ENCODE measurements around the gene APBB3. TPM values are rescaled to one million over a fixed set of nuclear protein-coding genes. Genes with fewer than 3 reads are reported as not detected.

APBB3 gene, protein sequence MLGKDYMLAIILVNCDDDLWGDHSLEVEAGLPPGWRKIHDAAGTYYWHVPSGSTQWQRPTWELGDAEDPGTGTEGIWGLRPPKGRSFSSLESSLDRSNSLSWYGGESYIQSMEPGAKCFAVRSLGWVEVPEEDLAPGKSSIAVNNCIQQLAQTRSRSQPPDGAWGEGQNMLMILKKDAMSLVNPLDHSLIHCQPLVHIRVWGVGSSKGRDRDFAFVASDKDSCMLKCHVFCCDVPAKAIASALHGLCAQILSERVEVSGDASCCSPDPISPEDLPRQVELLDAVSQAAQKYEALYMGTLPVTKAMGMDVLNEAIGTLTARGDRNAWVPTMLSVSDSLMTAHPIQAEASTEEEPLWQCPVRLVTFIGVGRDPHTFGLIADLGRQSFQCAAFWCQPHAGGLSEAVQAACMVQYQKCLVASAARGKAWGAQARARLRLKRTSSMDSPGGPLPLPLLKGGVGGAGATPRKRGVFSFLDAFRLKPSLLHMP
- total RNA-seq (2022), result 15.1 and 15.7 TPM in 2 replicates
- Bru-seq, nascent RNA, result percentile 45 among the genes with signal in this experiment
- percentile 53 among the genes with signal in this experiment for BruChase-seq, experiment 1, labeled RNA remaining after a 6-hour chase
- BruChase-seq, experiment 2, labeled RNA remaining after a 2-hour chase, result percentile 63 among the genes with signal in this experiment
- long read RNA-seq, partial matches to known transcripts, result 2 of 9 reads
- long read RNA-seq, other reads (novel, unspliced or antisense), result 6 of 9 reads

DNA sequence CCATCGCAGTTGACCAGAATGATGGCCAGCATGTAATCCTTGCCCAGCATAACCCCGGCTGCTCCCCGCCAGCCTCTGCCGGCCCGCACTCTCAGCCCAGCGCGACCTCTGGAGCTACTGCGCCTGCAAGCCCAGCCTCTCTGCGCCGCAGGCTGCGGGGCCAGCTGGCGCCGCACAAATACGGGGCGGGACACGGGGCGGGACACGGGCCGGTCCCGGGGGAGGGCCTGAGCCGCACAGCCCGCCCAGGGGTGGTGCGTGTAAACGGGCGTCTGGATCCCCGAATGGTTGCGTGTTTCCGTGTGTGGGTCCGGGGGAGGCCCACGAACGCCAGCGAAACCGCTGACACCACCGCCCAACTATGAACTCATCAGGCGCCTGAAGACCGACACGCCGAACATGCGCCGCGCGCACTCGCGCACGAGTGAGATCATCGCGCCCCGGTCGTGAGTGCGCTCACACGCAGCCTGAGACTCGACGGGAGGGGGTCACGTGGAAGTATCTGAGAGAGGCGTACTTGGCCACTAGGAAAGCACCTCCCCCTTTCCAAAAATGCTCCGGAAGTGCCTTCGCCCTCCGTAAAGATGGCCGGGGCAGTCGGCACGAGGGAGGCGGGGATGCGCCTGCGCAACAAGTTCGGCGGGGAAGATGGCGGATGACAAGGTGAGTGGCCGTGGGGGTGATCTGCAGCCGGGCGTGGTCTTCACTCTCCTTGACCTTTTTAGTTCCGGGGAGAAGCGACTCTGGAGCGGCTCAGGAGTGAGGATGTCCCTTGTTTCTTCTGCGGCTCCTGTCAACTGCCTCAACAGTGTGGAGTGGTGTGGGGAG is at the start of gene APBB3, which contains the start of gene SLC35A4:
Gene APBB3, minus strand, starts transcription at position 403 of the 828 bp plus-strand sequence. Its CDS starts 353 bp downstream, at position 50.
Gene SLC35A4, plus strand, starts transcription at position 633 of the 828 bp plus-strand sequence. CDS start 2,342 bp downstream, outside the sequence.
- peaks cover 16% of the 10 kb centered on the region for H3K4me1 Mint-ChIP-seq (ENCODE audit: low read depth, unreplicated experiment)
- DNase-seq, result peak; percentile 96
- CTCF ChIA-PET, result interaction anchor here (0.7 to 1.2 kb wide), 2 partner anchors 71 to 126 kb away, joined by 5 read pairs; no protein-coding TSS in a partner anchor
- intact Hi-C loops (cut with micrococcal nuclease; ENCODE audit: unreplicated experiment), result no loop called here
- no peaks in the 10 kb centered on the region for H3K9me3 Mint-ChIP-seq (ENCODE audit: low read depth, unreplicated experiment)
- peaks cover 31% of the 10 kb centered on the region for H3K36me3 Mint-ChIP-seq (ENCODE audit: insufficient read depth, unreplicated experiment)
- H3K4me3 Mint-ChIP-seq (ENCODE audit: low read depth, unreplicated experiment), result peak within 1 kb of the TSS; percentile 93
- no TSS peak for BruUV-seq (replicated peaks)
- TF ChIP-seq, protein P1, sequence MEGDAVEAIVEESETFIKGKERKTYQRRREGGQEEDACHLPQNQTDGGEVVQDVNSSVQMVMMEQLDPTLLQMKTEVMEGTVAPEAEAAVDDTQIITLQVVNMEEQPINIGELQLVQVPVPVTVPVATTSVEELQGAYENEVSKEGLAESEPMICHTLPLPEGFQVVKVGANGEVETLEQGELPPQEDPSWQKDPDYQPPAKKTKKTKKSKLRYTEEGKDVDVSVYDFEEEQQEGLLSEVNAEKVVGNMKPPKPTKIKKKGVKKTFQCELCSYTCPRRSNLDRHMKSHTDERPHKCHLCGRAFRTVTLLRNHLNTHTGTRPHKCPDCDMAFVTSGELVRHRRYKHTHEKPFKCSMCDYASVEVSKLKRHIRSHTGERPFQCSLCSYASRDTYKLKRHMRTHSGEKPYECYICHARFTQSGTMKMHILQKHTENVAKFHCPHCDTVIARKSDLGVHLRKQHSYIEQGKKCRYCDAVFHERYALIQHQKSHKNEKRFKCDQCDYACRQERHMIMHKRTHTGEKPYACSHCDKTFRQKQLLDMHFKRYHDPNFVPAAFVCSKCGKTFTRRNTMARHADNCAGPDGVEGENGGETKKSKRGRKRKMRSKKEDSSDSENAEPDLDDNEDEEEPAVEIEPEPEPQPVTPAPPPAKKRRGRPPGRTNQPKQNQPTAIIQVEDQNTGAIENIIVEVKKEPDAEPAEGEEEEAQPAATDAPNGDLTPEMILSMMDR (IDR thresholded peaks at IDR 0.05; ENCODE audit: unreplicated experiment), result no peak
- H3K27ac Mint-ChIP-seq (ENCODE audit: unreplicated experiment), result peak within 1 kb of the TSS; percentile 95
- no peaks in the 10 kb centered on the region for H3K27me3 Mint-ChIP-seq (ENCODE audit: unreplicated experiment)

DNA sequence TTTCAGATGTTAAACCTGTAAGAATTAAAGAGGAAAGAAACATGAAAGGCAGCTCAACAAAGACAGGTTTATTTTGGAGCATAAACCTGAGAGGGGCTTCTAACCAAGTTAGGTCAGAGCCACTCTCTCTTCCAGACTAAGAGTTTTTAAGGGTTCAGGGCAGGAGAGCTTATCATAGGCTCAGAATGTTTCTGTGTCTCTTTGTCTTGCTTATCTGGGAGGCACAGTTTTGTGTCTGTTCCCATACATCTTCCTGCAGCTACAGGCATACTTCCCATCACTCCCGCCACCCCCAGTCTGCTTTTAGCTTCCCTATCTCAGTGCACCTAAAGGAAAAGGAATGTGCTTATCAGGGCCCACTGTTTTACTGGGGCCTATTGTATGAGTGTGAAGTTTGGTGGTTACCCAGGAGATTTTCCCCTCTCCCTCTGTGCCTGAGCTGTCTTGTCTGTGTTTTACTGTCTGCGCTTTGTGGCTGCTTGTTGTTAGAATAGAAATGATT is 46.7 kb upstream of the APBB3 start:
- BruUV-seq (replicated peaks), result no TSS peak
- TF ChIP-seq, protein P1 (IDR thresholded peaks at IDR 0.05; ENCODE audit: unreplicated experiment), result no peak
- H3K4me1 Mint-ChIP-seq (ENCODE audit: low read depth, unreplicated experiment), result peaks cover 32% of the 10 kb centered on the region
- intact Hi-C loops (cut with micrococcal nuclease; ENCODE audit: unreplicated experiment), result no loop called here
- H3K27me3 Mint-ChIP-seq (ENCODE audit: unreplicated experiment), result no peaks in the 10 kb centered on the region
- no peak for DNase-seq
- no peak overlapping the region for H3K4me3 Mint-ChIP-seq (ENCODE audit: low read depth, unreplicated experiment)
- H3K27ac Mint-ChIP-seq (ENCODE audit: unreplicated experiment), result peak overlapping the region; percentile 37
- no peaks in the 10 kb centered on the region for H3K9me3 Mint-ChIP-seq (ENCODE audit: low read depth, unreplicated experiment)
- CTCF ChIA-PET, result interaction anchor here (1.4 kb wide), 1 partner anchor 100 kb away, joined by 4 read pairs; no protein-coding TSS in a partner anchor
- H3K36me3 Mint-ChIP-seq (ENCODE audit: insufficient read depth, unreplicated experiment), result no peaks in the 10 kb centered on the region

DNA sequence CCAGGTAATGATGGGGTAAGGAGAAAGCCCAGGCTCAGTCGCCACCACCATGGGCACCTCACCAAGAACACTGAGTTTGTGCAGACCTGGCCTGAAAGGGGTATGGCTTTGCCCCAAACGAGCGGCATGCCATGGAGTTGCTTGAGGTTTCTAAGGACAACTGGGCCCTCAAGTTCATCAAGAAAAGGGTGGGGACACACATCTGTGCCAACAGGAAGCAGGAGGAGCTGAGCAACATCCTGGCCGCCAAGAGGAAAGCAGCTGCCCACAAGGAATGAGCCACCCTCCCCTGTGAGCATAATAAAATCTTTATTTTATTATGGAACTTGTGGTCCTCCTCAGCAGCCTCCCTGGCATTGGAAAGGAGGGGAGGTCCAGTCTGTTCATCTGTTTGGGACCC is 44.7 kb upstream of the APBB3 start:
- H3K4me3 Mint-ChIP-seq (ENCODE audit: low read depth, unreplicated experiment), result no peak overlapping the region
- CTCF ChIA-PET, result interaction anchor here (0.6 to 1.8 kb wide), 5 partner anchors 10 to 1689 kb away, joined by 3 to 5 read pairs (median 4); partner anchors contain the start of gene CD14
- BruUV-seq (replicated peaks), result no TSS peak
- peak; percentile 55 for DNase-seq
- H3K36me3 Mint-ChIP-seq (ENCODE audit: insufficient read depth, unreplicated experiment), result no peaks in the 10 kb centered on the region
- no peaks in the 10 kb centered on the region for H3K27me3 Mint-ChIP-seq (ENCODE audit: unreplicated experiment)
- TF ChIP-seq, protein P1 (IDR thresholded peaks at IDR 0.05; ENCODE audit: unreplicated experiment), result no peak
- H3K4me1 Mint-ChIP-seq (ENCODE audit: low read depth, unreplicated experiment), result peaks cover 32% of the 10 kb centered on the region
- no peaks in the 10 kb centered on the region for H3K9me3 Mint-ChIP-seq (ENCODE audit: low read depth, unreplicated experiment)
- peak overlapping the region; percentile 7 for H3K27ac Mint-ChIP-seq (ENCODE audit: unreplicated experiment)
- intact Hi-C loops (cut with micrococcal nuclease; ENCODE audit: unreplicated experiment), result no loop called here
